Measurements from ENCODE around the gene SPNS1. TPM values are rescaled to one million over a fixed set of nuclear protein-coding genes. Genes with fewer than 3 reads are reported as not detected.
"Not testable (repeated sequence)": the region's sequence is repeated elsewhere in the genome, so short reads cannot be mapped to it uniquely, and the experiment has no call there.

Gene SPNS1
- polyA plus RNA-seq, 1 donor = 62.8 TPM

GRCh38 chr16:28980330-28980729, 5.8 kb downstream of the SPNS1 start:
- no CpG with 5 or more reads among the region's 7 CpGs for WGBS (ENCODE audit: insufficient coverage, low lambda C conversion rate)
- H3K4me1 ChIP-seq (ENCODE audit: control insufficient read depth, insufficient read depth, low read length); H3K9me3 ChIP-seq (ENCODE audit: control insufficient read depth, low read depth, low read length); H3K4me3 ChIP-seq (ENCODE audit: low read length); DNase-seq; H3K27me3 ChIP-seq (ENCODE audit: control insufficient read depth, insufficient read depth, low read length); H3K27ac ChIP-seq (ENCODE audit: low read length): not testable (repeated sequence)
- H3K36me3 ChIP-seq (ENCODE audit: control insufficient read depth, insufficient read depth, low read length) = peaks cover 62% of the 10 kb centered on the region

DNA sequence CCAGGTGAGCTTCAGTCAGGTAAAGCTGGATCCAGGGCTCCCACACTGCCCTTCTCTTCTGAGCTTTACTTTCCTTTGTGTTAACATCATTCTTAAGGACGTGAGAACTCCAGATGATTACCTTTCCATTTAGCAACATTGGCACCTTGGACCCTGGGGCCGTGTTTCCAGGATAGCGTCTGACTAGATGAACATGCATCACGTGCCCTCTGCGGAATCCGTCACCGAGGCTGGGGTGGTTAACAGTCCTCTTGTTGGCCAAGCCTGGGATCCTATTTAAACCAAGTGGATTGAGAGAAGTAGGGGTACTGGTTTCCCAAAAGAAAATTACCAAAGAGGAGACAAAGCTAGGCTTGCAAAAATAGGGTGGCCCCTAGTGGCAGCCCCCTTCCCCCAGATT, 6.4 kb downstream of the SPNS1 start:
- H3K9me3 ChIP-seq (ENCODE audit: control insufficient read depth, low read depth, low read length) = peaks cover 10% of the 10 kb centered on the region
- H3K27me3 ChIP-seq (ENCODE audit: control insufficient read depth, insufficient read depth, low read length) = no peaks in the 10 kb centered on the region
- H3K27ac ChIP-seq (ENCODE audit: low read length) = no peak overlapping the region
- no peak for DNase-seq
- WGBS (ENCODE audit: insufficient coverage, low lambda C conversion rate) = no CpG with 5 or more reads among the region's 7 CpGs
- H3K4me1 ChIP-seq (ENCODE audit: control insufficient read depth, insufficient read depth, low read length) = no peaks in the 10 kb centered on the region
- H3K4me3 ChIP-seq (ENCODE audit: low read length) = no peak overlapping the region
- peaks cover 67% of the 10 kb centered on the region for H3K36me3 ChIP-seq (ENCODE audit: control insufficient read depth, insufficient read depth, low read length)

GRCh38 chr16:28981517-28981916, 6.9 kb downstream of the SPNS1 start:
- DNase-seq = no peak
- Histone ChIP-seq H3K4me3 (ENCODE audit: low read length) (no peak overlapping the region), H3K9me3 (ENCODE audit: control insufficient read depth, low read depth, low read length) (peaks cover 14% of the 10 kb centered on the region), H3K36me3 (ENCODE audit: control insufficient read depth, insufficient read depth, low read length) (peaks cover 72% of the 10 kb centered on the region), H3K27me3 (ENCODE audit: control insufficient read depth, insufficient read depth, low read length) (no peaks in the 10 kb centered on the region), H3K27ac (ENCODE audit: low read length) (no peak overlapping the region), H3K4me1 (ENCODE audit: control insufficient read depth, insufficient read depth, low read length) (no peaks in the 10 kb centered on the region)
- WGBS (ENCODE audit: insufficient coverage, low lambda C conversion rate) = no CpG with 5 or more reads among the region's 12 CpGs

- H3K9me3 ChIP-seq (ENCODE audit: control insufficient read depth, low read depth, low read length) = peaks cover 19% of the 10 kb centered on the region
- H3K4me1 ChIP-seq (ENCODE audit: control insufficient read depth, insufficient read depth, low read length) = no peaks in the 10 kb centered on the region
- WGBS (ENCODE audit: insufficient coverage, low lambda C conversion rate) = no CpG with 5 or more reads among the region's 10 CpGs
- H3K4me3 ChIP-seq (ENCODE audit: low read length) = no peak overlapping the region
- DNase-seq = no peak
- H3K27me3 ChIP-seq (ENCODE audit: control insufficient read depth, insufficient read depth, low read length) = no peaks in the 10 kb centered on the region
- no peak overlapping the region for H3K27ac ChIP-seq (ENCODE audit: low read length)
- H3K36me3 ChIP-seq (ENCODE audit: control insufficient read depth, insufficient read depth, low read length) = peaks cover 80% of the 10 kb centered on the region
Measured at GRCh38 chr16:28982418-28982817, 7.8 kb downstream of the SPNS1 start.

- H3K4me1 ChIP-seq (ENCODE audit: control insufficient read depth, insufficient read depth, low read length) = no peaks in the 10 kb centered on the region
- no CpG with 5 or more reads among the region's 11 CpGs for WGBS (ENCODE audit: insufficient coverage, low lambda C conversion rate)
- no peaks in the 10 kb centered on the region for H3K27me3 ChIP-seq (ENCODE audit: control insufficient read depth, insufficient read depth, low read length)
- peaks cover 82% of the 10 kb centered on the region for H3K36me3 ChIP-seq (ENCODE audit: control insufficient read depth, insufficient read depth, low read length)
- peaks cover 19% of the 10 kb centered on the region for H3K9me3 ChIP-seq (ENCODE audit: control insufficient read depth, low read depth, low read length)
- no peak overlapping the region for H3K27ac ChIP-seq (ENCODE audit: low read length)
- no peak overlapping the region for H3K4me3 ChIP-seq (ENCODE audit: low read length)
- no peak for DNase-seq
Measured at GRCh38 chr16:28982949-28983348, 8.4 kb downstream of the SPNS1 start.

DNA sequence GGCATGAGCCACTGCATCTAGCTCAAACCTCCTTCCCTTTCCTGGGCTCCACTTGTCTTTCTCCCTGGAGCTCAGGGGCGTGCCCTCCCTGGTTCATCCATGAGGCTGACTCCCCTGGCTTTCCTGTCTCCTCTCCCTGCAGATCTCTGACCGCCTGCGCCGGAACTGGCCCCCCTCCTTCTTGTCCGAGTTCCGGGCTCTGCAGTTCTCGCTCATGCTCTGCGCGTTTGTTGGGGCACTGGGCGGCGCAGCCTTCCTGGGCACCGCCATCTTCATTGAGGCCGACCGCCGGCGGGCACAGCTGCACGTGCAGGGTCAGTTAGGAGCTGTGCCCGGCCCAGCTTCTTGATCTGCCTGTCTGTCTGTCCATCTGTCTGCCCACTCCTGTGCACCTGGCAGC, 9.1 kb downstream of the SPNS1 start:
- Histone ChIP-seq H3K9me3 (ENCODE audit: control insufficient read depth, low read depth, low read length) (peaks cover 19% of the 10 kb centered on the region), H3K27me3 (ENCODE audit: control insufficient read depth, insufficient read depth, low read length) (no peaks in the 10 kb centered on the region), H3K4me1 (ENCODE audit: control insufficient read depth, insufficient read depth, low read length) (no peaks in the 10 kb centered on the region), H3K4me3 (ENCODE audit: low read length) (no peak overlapping the region), H3K36me3 (ENCODE audit: control insufficient read depth, insufficient read depth, low read length) (peaks cover 75% of the 10 kb centered on the region), H3K27ac (ENCODE audit: low read length) (no peak overlapping the region)
- DNase-seq = no peak
- WGBS (ENCODE audit: insufficient coverage, low lambda C conversion rate) = no CpG with 5 or more reads among the region's 18 CpGs

- Histone ChIP-seq H3K36me3 (ENCODE audit: control insufficient read depth, insufficient read depth, low read length) (peaks cover 71% of the 10 kb centered on the region), H3K4me3 (ENCODE audit: low read length) (no peak overlapping the region), H3K27me3 (ENCODE audit: control insufficient read depth, insufficient read depth, low read length) (no peaks in the 10 kb centered on the region), H3K4me1 (ENCODE audit: control insufficient read depth, insufficient read depth, low read length) (no peaks in the 10 kb centered on the region), H3K9me3 (ENCODE audit: control insufficient read depth, low read depth, low read length) (peaks cover 19% of the 10 kb centered on the region), H3K27ac (ENCODE audit: low read length) (no peak overlapping the region)
- no CpG with 5 or more reads among the region's 12 CpGs for WGBS (ENCODE audit: insufficient coverage, low lambda C conversion rate)
- DNase-seq = no peak
Measured at GRCh38 chr16:28984091-28984490, 9.5 kb downstream of the SPNS1 start.

DNA sequence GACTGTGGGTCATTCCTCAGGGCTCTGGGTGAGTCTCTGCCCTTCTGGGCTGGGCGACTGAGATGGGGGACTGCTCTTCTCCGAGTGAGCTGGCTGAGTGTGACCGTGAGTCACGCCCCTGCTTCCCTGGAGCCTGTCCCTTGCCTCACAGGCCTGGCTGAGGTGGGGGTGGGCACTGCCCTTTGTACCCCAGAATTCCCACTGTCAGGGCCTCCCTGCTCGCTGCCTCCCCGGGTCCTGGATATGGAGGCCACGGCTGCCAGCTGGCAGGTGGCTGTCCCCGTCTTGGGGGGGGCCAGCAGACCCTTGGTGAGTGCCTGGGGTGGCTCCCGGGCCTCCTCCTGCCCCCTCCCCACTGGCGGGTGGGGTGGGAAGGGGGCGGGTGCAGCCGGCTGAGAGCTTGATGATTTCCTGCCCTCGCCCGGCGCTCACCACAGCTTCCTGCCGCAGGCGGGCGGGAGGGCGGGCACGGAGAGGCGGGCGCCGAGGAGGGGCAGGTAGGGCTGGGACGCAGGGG, 10.1 kb downstream of the SPNS1 start, which contains the start of gene LAT:
Gene LAT (plus strand): TSS at position 434 of the 517 bp plus-strand sequence. CDS start 366 bp downstream, outside the sequence.
- WGBS (ENCODE audit: insufficient coverage, low lambda C conversion rate) = no CpG with 5 or more reads among the region's 24 CpGs
- Histone ChIP-seq H3K36me3 (ENCODE audit: control insufficient read depth, insufficient read depth, low read length) (peaks cover 71% of the 10 kb centered on the region), H3K4me1 (ENCODE audit: control insufficient read depth, insufficient read depth, low read length) (no peaks in the 10 kb centered on the region), H3K4me3 (ENCODE audit: low read length) (no peak within 1 kb of the TSS), H3K27me3 (ENCODE audit: control insufficient read depth, insufficient read depth, low read length) (no peaks in the 10 kb centered on the region), H3K27ac (ENCODE audit: low read length) (no peak within 1 kb of the TSS), H3K9me3 (ENCODE audit: control insufficient read depth, low read depth, low read length) (peaks cover 19% of the 10 kb centered on the region)
- DNase-seq = no peak

- no peaks in the 10 kb centered on the region for H3K27me3 ChIP-seq (ENCODE audit: control insufficient read depth, insufficient read depth, low read length)
- H3K36me3 ChIP-seq (ENCODE audit: control insufficient read depth, insufficient read depth, low read length) = peaks cover 68% of the 10 kb centered on the region
- no CpG with 5 or more reads among the region's 19 CpGs for WGBS (ENCODE audit: insufficient coverage, low lambda C conversion rate)
- H3K4me3 ChIP-seq (ENCODE audit: low read length) = no peak overlapping the region
- H3K4me1 ChIP-seq (ENCODE audit: control insufficient read depth, insufficient read depth, low read length) = no peaks in the 10 kb centered on the region
- peaks cover 19% of the 10 kb centered on the region for H3K9me3 ChIP-seq (ENCODE audit: control insufficient read depth, low read depth, low read length)
- H3K27ac ChIP-seq (ENCODE audit: low read length) = no peak overlapping the region
- no peak for DNase-seq
Measured at GRCh38 chr16:28985211-28986041, 10.8 kb downstream of the SPNS1 start.

- Histone ChIP-seq H3K27ac (ENCODE audit: low read length) (no peak overlapping the region), H3K9me3 (ENCODE audit: control insufficient read depth, low read depth, low read length) (peaks cover 19% of the 10 kb centered on the region), H3K4me3 (ENCODE audit: low read length) (no peak overlapping the region), H3K4me1 (ENCODE audit: control insufficient read depth, insufficient read depth, low read length) (no peaks in the 10 kb centered on the region), H3K36me3 (ENCODE audit: control insufficient read depth, insufficient read depth, low read length) (peaks cover 65% of the 10 kb centered on the region), H3K27me3 (ENCODE audit: control insufficient read depth, insufficient read depth, low read length) (no peaks in the 10 kb centered on the region)
- DNase-seq = no peak
- no CpG with 5 or more reads among the region's 9 CpGs for WGBS (ENCODE audit: insufficient coverage, low lambda C conversion rate)
Measured at GRCh38 chr16:28986046-28986445, 11.5 kb downstream of the SPNS1 start.

Measured in large intestine (tissue), 3 donors.